K562 (cell line): ENCODE results near the gene TRAK1. TPM values are rescaled to one million over a fixed set of nuclear protein-coding genes. Genes with fewer than 3 reads are reported as not detected.

Experiments used
- ATAC-seq: fragments of 200-7000 bp; cut with Tn5 transposase; 3 replicates; pipeline ENCODE4 v1.9.1; 2020; ENCODE audit warnings: moderate library complexity
- BruUV-seq: library from RNA; stranded (reverse); fragments of 400-500 nt; replicated peaks from 2 replicates; lab custom pipeline; 2021; lab: Mats Ljungman, UMichigan
- CTCF ChIA-PET: fragments of 300-600 bp; formaldehyde crosslinking; extraction: SDS; loops from one replicate; lab custom pipeline; 2021; ENCODE audit warnings: low intra/inter-chr PET ratio; lab: Yijun Ruan, JAX
- POLR2A ChIA-PET: fragments of 300-600, 350-650 bp; sonication (Branson Sonifier 250); formaldehyde crosslinking; extraction: SDS; loops from one replicate; lab custom pipeline; 2021; ENCODE audit warnings: antibody characterized with exemption, inconsistent platforms; lab: Yijun Ruan, JAX
- DNase-seq, 4 experiments: peaks; one replicate each; pipeline versions ENCODE4 v3.0.0 to v3.0.0-alpha.2; 2011 to 2018; ENCODE audit warnings: low spot score in 3 of 4, mixed read lengths in 3 of 4; ENCODE audit errors: extremely low read depth in 1 of 4
- FAIRE-seq: peaks from 2 replicates; lab custom pipeline; 2011; peaks lifted over from hg19 to GRCh38; lab: Jason Lieb, UNC
- H2AFZ ChIP-seq: 2 replicates; pipeline ENCODE4 v1.6.0; 2011; ENCODE audit warnings: low read depth, low read length, control low read depth, inconsistent platforms
- H3K27ac ChIP-seq: fragments of 200-600 bp; 3 replicates; pipeline ENCODE4 v1.8.0; 2011; ENCODE audit warnings: low read depth, mild to moderate bottlenecking, control low read depth, inconsistent platforms, low read length, moderate library complexity, mixed read lengths; ENCODE audit errors: extremely low read depth
- H3K27me3 ChIP-seq, 2 experiments: fragments of 300-600 bp in 1 of 2; 2 replicates in 1 of 2; 3 replicates in 1 of 2; pipeline versions ENCODE4 v1.6.0 to v1.8.0; 2011; ENCODE audit warnings: inconsistent platforms in 2 of 2, low read length in 2 of 2, mild to moderate bottlenecking in 1 of 2, mixed read lengths in 1 of 2, moderate library complexity in 1 of 2; ENCODE audit not compliant: control insufficient read depth in 2 of 2, insufficient read depth in 2 of 2
- H3K36me3 ChIP-seq: fragments of 300-600 bp; 3 replicates; pipeline ENCODE4 v1.8.0; 2011; ENCODE audit warnings: mild to moderate bottlenecking, low read length, inconsistent platforms; ENCODE audit not compliant: control insufficient read depth, insufficient read depth
- H3K4me1 ChIP-seq, 2 experiments: fragments of 200-600 bp in 1 of 2; replicated peaks in 1 of 2; 2 replicates in 1 of 2; 3 replicates in 1 of 2; pipeline versions ENCODE4 v1.5.1 to v1.8.0; 2011; ENCODE audit warnings: inconsistent platforms in 2 of 2, low read length in 2 of 2, mild to moderate bottlenecking in 1 of 2, mixed read lengths in 1 of 2, moderate library complexity in 1 of 2; ENCODE audit not compliant: control insufficient read depth in 2 of 2, insufficient read depth in 2 of 2
- H3K4me2 ChIP-seq: 2 replicates; pipeline ENCODE4 v1.6.1; 2011; ENCODE audit warnings: low read length, control low read depth, inconsistent platforms, mixed read lengths; ENCODE audit not compliant: insufficient read depth
- H3K4me3 ChIP-seq: fragments of 200-600 bp; sonication (generic), shearing (Covaris generic); 2 replicates; pipeline ENCODE4 v1.5.1; 2016; ENCODE audit warnings: control low read depth, inconsistent platforms
- H3K79me2 ChIP-seq: fragments of 200-600 bp; 3 replicates; pipeline ENCODE4 v1.8.0; 2011; ENCODE audit warnings: low read length, inconsistent platforms; ENCODE audit not compliant: control insufficient read depth, insufficient read depth
- H3K9ac ChIP-seq, 2 experiments: 2 replicates each; pipeline versions ENCODE4 v1.6.0 to v1.6.1; 2011; ENCODE audit warnings: low read depth in 2 of 2, low read length in 2 of 2, control low read depth in 1 of 2, inconsistent platforms in 1 of 2, mild to moderate bottlenecking in 1 of 2, mixed read lengths in 1 of 2; ENCODE audit not compliant: insufficient read depth in 1 of 2
- H3K9me1 ChIP-seq: one replicate; pipeline ENCODE4 v1.6.0; 2011; ENCODE audit warnings: inconsistent platforms, mild to moderate bottlenecking, low read length, moderate library complexity; ENCODE audit not compliant: control insufficient read depth, insufficient read depth
- H3K9me3 ChIP-seq: replicated peaks from 2 replicates; pipeline ENCODE4 v1.5.1; 2011; ENCODE audit warnings: low read depth, low read length, inconsistent platforms; ENCODE audit not compliant: control insufficient read depth, insufficient read depth
- H4K20me1 ChIP-seq: replicated peaks from 2 replicates; pipeline ENCODE4 v1.6.1; 2011; ENCODE audit warnings: low read length, inconsistent platforms, mixed read lengths; ENCODE audit not compliant: control insufficient read depth, insufficient read depth
- BACH1 ChIP-seq: fragments of 200-800 bp; sonication (Bioruptor generic); IDR thresholded peaks from 2 replicates; pipeline ENCODE4 v1.6.1; 2016; ENCODE audit warnings: missing genetic modification characterization, missing compliant biosample characterization
- HDAC8 ChIP-seq: fragments of 450-650 bp; IDR thresholded peaks from 2 replicates; pipeline ENCODE4 v1.6.1; 2016; ENCODE audit warnings: mild to moderate bottlenecking, missing genetic modification characterization, moderate library complexity, missing compliant biosample characterization
- NCOR1 ChIP-seq: fragments of 450-650 bp; IDR thresholded peaks from 2 replicates; pipeline ENCODE4 v1.6.1; 2016; ENCODE audit warnings: mild to moderate bottlenecking, moderate library complexity
- SIRT6 ChIP-seq: IDR thresholded peaks from one replicate; pipeline ENCODE4 v1.6.1; 2012; ENCODE audit warnings: low read depth, mild to moderate bottlenecking, control low read depth, inconsistent platforms, low read length, moderate library complexity
- ZC3H11A ChIP-seq: IDR thresholded peaks from 2 replicates; pipeline ENCODE4 v1.6.1; 2012; ENCODE audit warnings: low read depth, low read length, improper control_type of control experiment
- ZNF3 ChIP-seq: fragments of 250-450 bp; sonication (Bioruptor Pico); IDR thresholded peaks from 2 replicates; pipeline ENCODE4 v1.5.0; 2021; ENCODE audit warnings: mild to moderate bottlenecking, moderate library complexity
- ZNF668 ChIP-seq: fragments of 250-450 bp; sonication (Bioruptor Pico); IDR thresholded peaks from 2 replicates; pipeline ENCODE4 v1.8.0; 2022; ENCODE audit warnings: mild to moderate bottlenecking, inconsistent platforms
- ZNF699 ChIP-seq: fragments of 250-450 bp; sonication (Bioruptor Pico); IDR thresholded peaks from 2 replicates; pipeline ENCODE4 v1.8.0; 2021; ENCODE audit warnings: mild to moderate bottlenecking, moderate library complexity; ENCODE audit not compliant: insufficient replicate concordance
- WGBS: fragments of 100-300 bp; shearing (Covaris generic); methylation state at CpG from one replicate; pipeline ENCODE4 v1.1.6; 2016; ENCODE audit warnings: low coverage, mixed read lengths; ENCODE audit not compliant: insufficient coverage; ENCODE audit errors: missing lambda C conversion rate; 5-methylcytosine and 5-hydroxymethylcytosine counted together
- in situ Hi-C: fragments of 300-500 bp; cut with MboI; formaldehyde crosslinking; loops from 4 replicates; pipeline ENCODE4 v1.15.0; 2018; ENCODE audit warnings: inconsistent platforms, mixed read lengths
- intact Hi-C: fragments of 100-400 bp; cut with micrococcal nuclease; formaldehyde crosslinking; loops from 2 replicates; pipeline ENCODE4 v1.14.2; 2022
- polyA plus RNA-seq, 8 experiments: library from polyadenylated mRNA; depleted of rRNA in 4 of 8; stranded (reverse) in 5 of 8; unstranded in 3 of 8; fragments of >200 nt; fragmentation: Nextera tagmentation in 2 of 8; fragmentation: Illumina TruSeq in 1 of 8; extraction: Ambion mirVana in 2 of 8; extraction: Trizol in 1 of 8; gene quantifications; 2 replicates each; pipeline versions ENCODE4 v1.2.1 to v1.2.3, GENCODE V29; 2011 to 2014; ENCODE audit warnings: inconsistent platforms in 1 of 8, missing spikeins in 1 of 8
- total RNA-seq, 7 experiments: library from RNA; depleted of rRNA in 6 of 7; stranded (reverse); fragments of >200 nt in 6 of 7; fragmentation: Illumina TruSeq in 2 of 7; extraction: Trizol in 2 of 7; gene quantifications; 2 replicates each; pipeline versions ENCODE4 v1.2.1 to v1.2.3, GENCODE V29; 2011 to 2021; ENCODE audit warnings: low replicate concordance in 1 of 7
- TF ChIP-seq, protein P1 (sequence below), 2 experiments: fragments of 250-450 bp in 1 of 2; fragments of 450-650 bp in 1 of 2; sonication (Bioruptor Pico) in 1 of 2; IDR thresholded peaks; 2 replicates each; pipeline versions ENCODE4 v1.6.1 to v1.8.0; 2016 to 2021; ENCODE audit warnings: mild to moderate bottlenecking in 2 of 2, moderate library complexity in 2 of 2, missing compliant biosample characterization in 1 of 2, missing genetic modification characterization in 1 of 2
- TF ChIP-seq, protein P2 (sequence below): fragments of 250-450 bp; sonication (Bioruptor Pico); IDR thresholded peaks from 2 replicates; pipeline ENCODE4 v1.5.0; 2021; ENCODE audit warnings: mild to moderate bottlenecking, moderate library complexity
- TF ChIP-seq, protein P3 (sequence below): fragments of 200-800 bp; sonication (Bioruptor generic); IDR thresholded peaks from 2 replicates; pipeline ENCODE4 v1.6.1; 2017; ENCODE audit warnings: missing genetic modification characterization, missing compliant biosample characterization

The TRAK1 gene
- total and polyA plus RNA-seq, 9 of the 15 experiments (the other 6 are each of a cell fraction or from before 2014, with no cell fraction given): 5.3 to 28.5 (median 17.5) TPM

DNA sequence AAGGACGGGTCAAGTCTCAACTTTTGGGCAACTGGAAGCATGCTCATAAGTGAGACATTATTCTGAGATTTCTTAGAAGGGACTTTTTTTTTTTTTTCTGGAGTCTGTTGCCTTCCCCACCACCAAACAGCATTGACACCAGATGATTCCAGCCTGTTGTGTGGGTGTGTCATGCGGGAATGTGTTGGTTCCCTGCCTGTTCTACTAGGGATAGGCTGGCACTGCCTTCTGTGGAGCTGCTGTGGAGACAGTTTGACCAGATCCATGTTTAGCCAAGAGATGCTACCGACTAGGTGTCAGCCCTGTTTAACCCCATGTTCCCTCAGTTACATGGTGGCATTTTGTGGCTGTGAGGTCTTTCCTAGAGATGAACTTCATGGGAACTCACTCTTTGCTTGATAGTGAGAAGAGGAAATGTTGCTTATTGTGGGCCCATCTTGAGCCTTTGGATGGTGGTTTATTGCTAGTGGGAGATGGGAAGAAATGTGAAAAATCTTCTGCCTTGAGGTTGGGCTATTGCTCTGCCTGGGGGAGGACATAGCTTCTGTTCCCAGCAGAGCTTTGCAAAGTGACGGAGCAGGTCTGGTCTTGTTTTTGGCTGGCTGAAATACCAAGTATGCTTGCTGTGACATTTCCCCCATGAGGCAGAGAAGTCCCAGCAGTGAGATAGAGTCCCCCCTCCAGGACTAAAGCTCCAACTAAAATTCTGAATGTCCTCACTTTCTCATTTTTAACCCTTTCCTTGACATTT lies 31.3 kb downstream of the TRAK1 start:
- peaks cover 22% of the 10 kb centered on the region; the same call in 1 of the 3 replicates for H3K36me3 ChIP-seq
- H3K9me1 ChIP-seq: no peaks in the 10 kb centered on the region
- no peak overlapping the region for H3K27ac ChIP-seq
- POLR2A ChIA-PET: no interaction called here
- no peak for DNase-seq
- BruUV-seq: no TSS peak
- H3K4me3 ChIP-seq: no peak overlapping the region
- no peak for FAIRE-seq
- H3K9ac ChIP-seq: no peak overlapping the region
- no peaks in the 10 kb centered on the region for H3K27me3 ChIP-seq
- no peak for ATAC-seq
- no peaks in the 10 kb centered on the region for H3K9me3 ChIP-seq
- intact Hi-C loops: no loop called here
- WGBS: 66% methylated on average over 4 of the region's 4 CpGs
- CTCF ChIA-PET: no interaction called here
- in situ Hi-C loops: loop anchor here (25.0 kb wide), 1 partner anchor 435 kb away; no protein-coding TSS in a partner anchor
- no peaks in the 10 kb centered on the region for H3K79me2 ChIP-seq
- no peak overlapping the region for H2AFZ ChIP-seq
- H4K20me1 ChIP-seq: peaks cover 21% of the 10 kb centered on the region; the same call in 1 of the 2 replicates
- H3K4me1 ChIP-seq: peaks cover 2 to 3% of the 10 kb centered on the region in 2 experiments; a peak in 4 of 5 replicates
- H3K4me2 ChIP-seq: no peak overlapping the region
- no peak for TF ChIP-seq ZC3H11A
- TF ChIP-seq, protein P1, sequence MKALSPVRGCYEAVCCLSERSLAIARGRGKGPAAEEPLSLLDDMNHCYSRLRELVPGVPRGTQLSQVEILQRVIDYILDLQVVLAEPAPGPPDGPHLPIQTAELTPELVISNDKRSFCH (CRISPR knock-in tag; IDR thresholded peaks at IDR 0.05): no peak
- TF ChIP-seq, protein P1 (tag; IDR thresholded peaks at IDR 0.05): no peak
- TF ChIP-seq BACH1: no peak
- TF ChIP-seq ZNF668 (CRISPR knock-in tag): no peak
- no peak for TF ChIP-seq ZNF699 (CRISPR knock-in tag)
- no peak for TF ChIP-seq NCOR1
- TF ChIP-seq HDAC8 (tag): no peak
- TF ChIP-seq, protein P2, sequence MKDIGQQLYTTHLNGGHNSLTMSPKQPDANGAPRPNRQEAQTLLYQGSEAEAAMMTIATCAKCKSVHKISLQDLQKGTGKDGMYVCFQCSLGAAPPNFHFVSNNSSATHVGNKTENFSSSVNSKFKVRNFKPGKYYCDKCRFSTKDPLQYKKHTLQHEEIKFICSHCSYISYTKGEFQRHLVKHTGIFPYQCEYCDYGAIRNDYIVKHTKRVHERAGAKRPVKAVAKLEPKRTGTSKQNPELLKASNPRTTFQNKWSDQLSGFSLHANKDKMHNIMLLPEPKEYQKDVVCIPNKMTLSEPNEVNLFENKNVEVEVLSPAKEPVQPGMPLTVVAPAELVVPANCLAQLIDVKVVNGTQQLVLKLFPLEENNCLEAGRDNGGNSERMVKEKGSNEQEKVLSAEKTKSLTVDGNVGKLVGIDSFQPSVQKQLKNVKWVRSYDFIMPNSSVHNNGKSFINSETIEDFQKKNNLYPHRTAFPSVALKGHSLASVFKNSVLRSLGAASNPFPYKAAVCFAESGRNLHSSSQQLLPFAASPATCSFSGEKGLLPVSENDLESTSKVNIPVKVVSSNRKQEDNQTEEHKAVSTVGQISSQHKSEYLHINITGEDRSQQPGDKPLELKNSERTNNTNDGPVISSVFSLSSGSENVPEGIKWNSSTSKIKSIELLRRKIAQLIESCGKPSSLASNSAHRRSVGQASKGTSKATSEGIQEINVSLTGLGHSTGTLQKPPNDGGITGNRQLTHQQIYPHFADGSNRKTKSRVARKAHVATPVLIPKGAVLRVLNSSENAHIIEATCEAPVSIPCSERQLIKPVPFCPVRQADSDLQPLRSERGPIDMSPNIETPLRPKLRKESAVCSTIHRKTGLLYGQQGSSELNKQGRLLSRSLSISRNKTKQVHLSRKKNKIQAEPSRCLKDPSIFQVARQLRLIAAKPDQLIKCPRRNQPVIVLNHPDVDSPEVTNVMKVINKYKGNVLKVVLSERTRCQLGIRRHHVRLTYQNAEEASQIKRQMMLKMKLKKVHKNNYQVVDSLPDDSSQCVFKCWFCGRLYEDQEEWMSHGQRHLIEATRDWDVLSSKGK (CRISPR knock-in tag): no peak
- no peak for TF ChIP-seq ZNF3 (CRISPR knock-in tag)
- TF ChIP-seq, protein P3, sequence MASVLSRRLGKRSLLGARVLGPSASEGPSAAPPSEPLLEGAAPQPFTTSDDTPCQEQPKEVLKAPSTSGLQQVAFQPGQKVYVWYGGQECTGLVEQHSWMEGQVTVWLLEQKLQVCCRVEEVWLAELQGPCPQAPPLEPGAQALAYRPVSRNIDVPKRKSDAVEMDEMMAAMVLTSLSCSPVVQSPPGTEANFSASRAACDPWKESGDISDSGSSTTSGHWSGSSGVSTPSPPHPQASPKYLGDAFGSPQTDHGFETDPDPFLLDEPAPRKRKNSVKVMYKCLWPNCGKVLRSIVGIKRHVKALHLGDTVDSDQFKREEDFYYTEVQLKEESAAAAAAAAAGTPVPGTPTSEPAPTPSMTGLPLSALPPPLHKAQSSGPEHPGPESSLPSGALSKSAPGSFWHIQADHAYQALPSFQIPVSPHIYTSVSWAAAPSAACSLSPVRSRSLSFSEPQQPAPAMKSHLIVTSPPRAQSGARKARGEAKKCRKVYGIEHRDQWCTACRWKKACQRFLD (CRISPR knock-in tag): no peak
- no peak for TF ChIP-seq SIRT6
